Activated B cell treated with CpG ODN at 0.5 μM for 24 hours (primary cell): ENCODE results near the gene PCSK1N. TPM values are rescaled to one million over a fixed set of nuclear protein-coding genes. Genes with fewer than 3 reads are reported as not detected.
A peak's percentile ranks its signal among the peaks of the same experiment; 100 is the strongest.
"Not testable (repeated sequence)": the region's sequence is repeated elsewhere in the genome, so short reads cannot be mapped to it uniquely, and the experiment has no call there.

Experiments
- ATAC-seq: fragments of 200-7000 bp; cut with Tn5 transposase; one replicate; pipeline ENCODE4 v1.10.0; 2021; ENCODE audit warnings: low read depth, mild to moderate bottlenecking, moderate library complexity
- CTCF ChIA-PET: fragments of 350-600 bp; sonication (Branson Sonifier 250); formaldehyde crosslinking; loops from one replicate; lab custom pipeline; 2021; ENCODE audit warnings: antibody characterized with exemption; lab: Charles Lee
- POLR2A ChIA-PET: fragments of 350-600 bp; sonication (Branson Sonifier 250); formaldehyde crosslinking; loops from one replicate; lab custom pipeline; 2021; ENCODE audit warnings: antibody characterized with exemption; lab: Charles Lee
- DNase-seq: peaks from one replicate; pipeline ENCODE4 v3.0.0; 2022
- H3K27ac Mint-ChIP-seq: one replicate; pipeline ENCODE4 v1.8.0; 2020; ENCODE audit warnings: mixed read lengths
- H3K27me3 Mint-ChIP-seq: one replicate; pipeline ENCODE4 v1.8.0; 2021; ENCODE audit warnings: mixed read lengths
- H3K36me3 Mint-ChIP-seq: one replicate; pipeline ENCODE4 v1.8.0; 2021; ENCODE audit warnings: low read depth, mixed read lengths
- H3K4me1 Mint-ChIP-seq: one replicate; pipeline ENCODE4 v1.8.0; 2021; ENCODE audit warnings: mixed read lengths
- H3K4me3 Mint-ChIP-seq: one replicate; pipeline ENCODE4 v1.8.0; 2020; ENCODE audit warnings: mild to moderate bottlenecking, mixed read lengths
- H3K9me3 Mint-ChIP-seq: one replicate; pipeline ENCODE4 v1.8.0; 2020; ENCODE audit warnings: mixed read lengths
- CTCF ChIP-seq: fragments of 200-600 bp; IDR thresholded peaks from one replicate; pipeline ENCODE4 v1.8.0; 2022; ENCODE audit warnings: antibody characterized with exemption, mild to moderate bottlenecking
- intact Hi-C: fragments of 100-400 bp; cut with micrococcal nuclease; formaldehyde crosslinking; loops from one replicate; pipeline ENCODE4 v1.15.1; 2024
- total RNA-seq: library from RNA; stranded (reverse); gene quantifications from 2 replicates; pipeline ENCODE4 v1.2.3, GENCODE V29; 2022

The PCSK1N gene
- total RNA-seq, result not detected in 2 replicates

GRCh38 chrX:48835524-48836329 lies at the start of gene PCSK1N:
Gene PCSK1N (minus strand): TSS chrX:48835610. CDS start chrX:48835532, 78 bp downstream.
- Mint-ChIP-seq H3K4me1 (peaks cover 12% of the 10 kb centered on the region), H3K36me3 (no peaks in the 10 kb centered on the region), H3K27me3 (peaks cover 25% of the 10 kb centered on the region), H3K4me3 (peak within 1 kb of the TSS; percentile 55), H3K27ac (no peak within 1 kb of the TSS), H3K9me3 (no peaks in the 10 kb centered on the region)
- CTCF ChIA-PET, result no interaction called here
- DNase-seq (no peak), ATAC-seq (no peak)
- POLR2A ChIA-PET, result interaction anchor here (1.2 kb wide), 1 partner anchor 34 kb away, joined by 3 read pairs; the partner anchor contains the start of gene HDAC6
- no peak for TF ChIP-seq CTCF
- intact Hi-C loops, result no loop called here

- POLR2A ChIA-PET, result no interaction called here
- no peak for DNase-seq
- ATAC-seq, result no peak
Measured at GRCh38 chrX:48883729-48884128, 48.3 kb upstream of the PCSK1N start.

GRCh38 chrX:48876944-48877343 lies 41.5 kb upstream of the PCSK1N start:
- H3K4me1 Mint-ChIP-seq, DNase-seq, H3K27me3 Mint-ChIP-seq, H3K36me3 Mint-ChIP-seq, intact Hi-C loops, POLR2A ChIA-PET, CTCF ChIA-PET, H3K27ac Mint-ChIP-seq, H3K4me3 Mint-ChIP-seq, ATAC-seq, H3K9me3 Mint-ChIP-seq: not testable (repeated sequence)

More at GRCh38 chrX:48883729-48884128, 48.3 kb upstream of the PCSK1N start:
- H3K27me3 Mint-ChIP-seq, result no peaks in the 10 kb centered on the region
- no peaks in the 10 kb centered on the region for H3K36me3 Mint-ChIP-seq
- H3K27ac Mint-ChIP-seq, result no peak overlapping the region
- H3K4me3 Mint-ChIP-seq, result no peak overlapping the region
- TF ChIP-seq CTCF, result no peak
- no peaks in the 10 kb centered on the region for H3K4me1 Mint-ChIP-seq
- intact Hi-C loops, result no loop called here
- CTCF ChIA-PET, result no interaction called here
- no peaks in the 10 kb centered on the region for H3K9me3 Mint-ChIP-seq

GRCh38 chrX:48872017-48872416 lies 36.6 kb upstream of the PCSK1N start:
- H3K4me3 Mint-ChIP-seq, ATAC-seq, H3K4me1 Mint-ChIP-seq, H3K27me3 Mint-ChIP-seq, intact Hi-C loops, CTCF ChIA-PET, H3K27ac Mint-ChIP-seq, H3K9me3 Mint-ChIP-seq, H3K36me3 Mint-ChIP-seq, DNase-seq, POLR2A ChIA-PET: not testable (repeated sequence)

GRCh38 chrX:48864210-48864609 lies 28.8 kb upstream of the PCSK1N start:
- ChIA-PET CTCF (no interaction called here), POLR2A (no interaction called here)
- intact Hi-C loops, result no loop called here
- H3K4me3 Mint-ChIP-seq, result no peak overlapping the region
- H3K36me3 Mint-ChIP-seq, result no peaks in the 10 kb centered on the region
- no peak for ATAC-seq
- TF ChIP-seq CTCF, result no peak
- DNase-seq, result no peak
- peaks cover 4% of the 10 kb centered on the region for H3K27me3 Mint-ChIP-seq
- H3K27ac Mint-ChIP-seq, result no peak overlapping the region
- no peaks in the 10 kb centered on the region for H3K4me1 Mint-ChIP-seq
- H3K9me3 Mint-ChIP-seq, result no peaks in the 10 kb centered on the region

GRCh38 chrX:48854898-48855297 lies 19.5 kb upstream of the PCSK1N start:
- CTCF ChIA-PET, result no interaction called here
- Mint-ChIP-seq H3K27me3 (no peaks in the 10 kb centered on the region), H3K36me3 (no peaks in the 10 kb centered on the region), H3K9me3 (no peaks in the 10 kb centered on the region), H3K27ac (no peak overlapping the region), H3K4me3 (no peak overlapping the region), H3K4me1 (peaks cover 5% of the 10 kb centered on the region)
- no peak for TF ChIP-seq CTCF
- POLR2A ChIA-PET, result no interaction called here
- DNase-seq, result no peak
- no peak for ATAC-seq
- intact Hi-C loops, result loop anchor here (1.0 kb wide), 1 partner anchor 90 kb away; no protein-coding TSS in a partner anchor

- H3K4me1 Mint-ChIP-seq, POLR2A ChIA-PET, H3K36me3 Mint-ChIP-seq, DNase-seq, CTCF ChIA-PET, H3K9me3 Mint-ChIP-seq, H3K4me3 Mint-ChIP-seq, H3K27ac Mint-ChIP-seq, ATAC-seq, H3K27me3 Mint-ChIP-seq, intact Hi-C loops: not testable (repeated sequence)
Measured at GRCh38 chrX:48854121-48854804, 18.9 kb upstream of the PCSK1N start.

GRCh38 chrX:48853494-48853893 lies 18.1 kb upstream of the PCSK1N start:
- POLR2A ChIA-PET, H3K9me3 Mint-ChIP-seq, CTCF ChIA-PET, H3K27me3 Mint-ChIP-seq, H3K27ac Mint-ChIP-seq, H3K4me1 Mint-ChIP-seq, H3K4me3 Mint-ChIP-seq, H3K36me3 Mint-ChIP-seq, intact Hi-C loops, ATAC-seq, DNase-seq: not testable (repeated sequence)
